Coronary artery (tissue), 2 donors: ENCODE data around the gene DENND6A.

Experiments
- DNase-seq: peaks from one replicate; pipeline ENCODE4 v3.0.0-alpha.2; 2017; ENCODE audit warnings: low spot score
- H3K27ac ChIP-seq, 2 donors: fragments of 200-600 bp; sonication (generic); one replicate each; pipeline ENCODE4 v1.5.1; 2016 to 2019
- H3K4me3 ChIP-seq: fragments of 200-600 bp; sonication (generic); 2 replicates; pipeline ENCODE4 v1.5.1; 2016; ENCODE audit warnings: mild to moderate bottlenecking, moderate library complexity
- CTCF ChIP-seq: fragments of 200-600 bp; sonication (generic); IDR thresholded peaks from one replicate; pipeline ENCODE4 v1.5.1; 2019; ENCODE audit warnings: antibody characterized with exemption

DENND6A gene

GRCh38 chr3:57605683-57606082 is 87.2 kb downstream of the DENND6A start:
- no peak overlapping the region for H3K27ac ChIP-seq
- no peak overlapping the region for H3K4me3 ChIP-seq
- no peak for DNase-seq
- no peak for TF ChIP-seq CTCF

- H3K4me3 ChIP-seq = no peak overlapping the region
- DNase-seq = no peak
- no peak for TF ChIP-seq CTCF
- no peak overlapping the region for H3K27ac ChIP-seq
Observed at GRCh38 chr3:57604971-57605370, 87.9 kb downstream of the DENND6A start.

- TF ChIP-seq CTCF = no peak
- no peak overlapping the region for H3K4me3 ChIP-seq
- DNase-seq = no peak
- no peak overlapping the region for H3K27ac ChIP-seq
Observed at GRCh38 chr3:57600195-57600594, 92.7 kb downstream of the DENND6A start.

- peak overlapping the region; percentile 86 for H3K4me3 ChIP-seq
- H3K27ac ChIP-seq = peak overlapping the region; percentile 96 to 98
- TF ChIP-seq CTCF = no peak
- no peak for DNase-seq
Observed at GRCh38 chr3:57598765-57599360, 94.0 kb downstream of the DENND6A start.

GRCh38 chr3:57597127-57597923 is 95.6 kb downstream of the DENND6A start, which contains the start of gene ARF4:
Gene ARF4, minus strand, starts transcription at chr3:57597344. Its CDS starts 204 bp downstream, at chr3:57597140.
- Histone ChIP-seq H3K4me3 (peak within 1 kb of the TSS; percentile 86), H3K27ac (peak within 1 kb of the TSS; percentile 96 to 98)
- DNase-seq = peak; percentile 100
- TF ChIP-seq CTCF = no peak

- no peak for TF ChIP-seq CTCF
- peak; percentile 93 for DNase-seq
- H3K4me3 ChIP-seq = peak overlapping the region; percentile 86
- peak overlapping the region; percentile 95 to 98 for H3K27ac ChIP-seq
Observed at GRCh38 chr3:57596495-57597126, 96.3 kb downstream of the DENND6A start.
